SK-N-SH treated with all-trans-retinoic acid at 6 μM for 48 hours (cell line): ENCODE measurements around the gene FAM111A.

Experiments used
- ATAC-seq: fragments of 200-7000 bp; cut with Tn5 transposase; 3 replicates; pipeline ENCODE4 v1.9.1; 2020; ENCODE audit warnings: mild to moderate bottlenecking, moderate library complexity
- ARNTL ChIP-seq: fragments of 450-650 bp; formaldehyde crosslinking; IDR thresholded peaks from 2 replicates; pipeline ENCODE4 v1.5.0; 2020; ENCODE audit warnings: low read depth, mild to moderate bottlenecking, moderate library complexity, borderline replicate concordance
- BACH2 ChIP-seq: fragments of 250-450 bp; sonication (Bioruptor Pico); IDR thresholded peaks from 2 replicates; pipeline ENCODE4 v1.9.0; 2021; ENCODE audit warnings: mild to moderate bottlenecking, borderline replicate concordance
- CREB5 ChIP-seq: fragments of 250-450 bp; sonication (Bioruptor Pico); IDR thresholded peaks from 2 replicates; pipeline ENCODE4 v1.5.1; 2020; ENCODE audit warnings: low read depth, mild to moderate bottlenecking, moderate library complexity
- CSDC2 ChIP-seq: fragments of 250-450 bp; sonication (Bioruptor Pico); IDR thresholded peaks from 2 replicates; pipeline ENCODE4 v1.5.0; 2020; ENCODE audit warnings: mild to moderate bottlenecking, moderate library complexity
- ESRRG ChIP-seq: fragments of 250-450 bp; sonication (Bioruptor Pico); IDR thresholded peaks from 2 replicates; pipeline ENCODE4 v1.6.1; 2021; ENCODE audit warnings: mild to moderate bottlenecking
- GLIS3 ChIP-seq: fragments of 250-450 bp; sonication (Bioruptor Pico); IDR thresholded peaks from 2 replicates; pipeline ENCODE4 v1.5.0; 2020; ENCODE audit warnings: mild to moderate bottlenecking, moderate library complexity
- ISL1 ChIP-seq: fragments of 250-450 bp; sonication (Bioruptor Pico); IDR thresholded peaks from 2 replicates; pipeline ENCODE4 v2.1.2; 2022; ENCODE audit warnings: mild to moderate bottlenecking, moderate library complexity
- OSR1 ChIP-seq: fragments of 250-450 bp; sonication (Bioruptor Pico); IDR thresholded peaks from 2 replicates; pipeline ENCODE4 v1.8.0; 2022; ENCODE audit warnings: moderate library complexity, mild to moderate bottlenecking, inconsistent platforms
- PATZ1 ChIP-seq: fragments of 250-450 bp; sonication (Bioruptor Pico); IDR thresholded peaks from 2 replicates; pipeline ENCODE4 v1.8.0; 2020; ENCODE audit warnings: mild to moderate bottlenecking, moderate library complexity, borderline replicate concordance
- POU6F1 ChIP-seq: fragments of 250-450 bp; sonication (Bioruptor Pico); IDR thresholded peaks from 2 replicates; pipeline ENCODE4 v1.8.0; 2021; ENCODE audit warnings: low read depth, mild to moderate bottlenecking, moderate library complexity, borderline replicate concordance
- PPARA ChIP-seq: fragments of 250-450 bp; sonication (Bioruptor Pico); IDR thresholded peaks from 2 replicates; pipeline ENCODE4 v1.5.0; 2020; ENCODE audit warnings: mild to moderate bottlenecking, borderline replicate concordance
- RARB ChIP-seq: fragments of 250-450 bp; sonication (Bioruptor Pico); IDR thresholded peaks from 2 replicates; pipeline ENCODE4 v1.8.0; 2021; ENCODE audit warnings: mild to moderate bottlenecking, moderate library complexity
- SNAI2 ChIP-seq: fragments of 250-450 bp; sonication (Bioruptor Pico); IDR thresholded peaks from 2 replicates; pipeline ENCODE4 v1.5.0; 2020; ENCODE audit warnings: mild to moderate bottlenecking, moderate library complexity
- TCF4 ChIP-seq: fragments of 250-450 bp; sonication (Bioruptor Pico); IDR thresholded peaks from 2 replicates; pipeline ENCODE4 v1.8.0; 2021; ENCODE audit warnings: mild to moderate bottlenecking, moderate library complexity, borderline replicate concordance
- TOX ChIP-seq: fragments of 250-450 bp; sonication (Bioruptor Pico); IDR thresholded peaks from 2 replicates; pipeline ENCODE4 v1.8.0; 2021; ENCODE audit warnings: mild to moderate bottlenecking, moderate library complexity, borderline replicate concordance
- TSHZ2 ChIP-seq: fragments of 250-450 bp; sonication (Bioruptor Pico); IDR thresholded peaks from 2 replicates; pipeline ENCODE4 v1.5.0; 2020; ENCODE audit warnings: mild to moderate bottlenecking, moderate library complexity
- ZC3H10 ChIP-seq: fragments of 250-450 bp; sonication (Bioruptor Pico); IDR thresholded peaks from 2 replicates; pipeline ENCODE4 v1.5.1; 2021; ENCODE audit warnings: mild to moderate bottlenecking, moderate library complexity
- ZFP3 ChIP-seq: fragments of 250-450 bp; sonication (Bioruptor Pico); IDR thresholded peaks from 2 replicates; pipeline ENCODE4 v1.5.0; 2020; ENCODE audit warnings: mild to moderate bottlenecking, moderate library complexity
- ZFP30 ChIP-seq: fragments of 450-650 bp; formaldehyde crosslinking; IDR thresholded peaks from 2 replicates; pipeline ENCODE4 v1.5.0; 2022; ENCODE audit warnings: mild to moderate bottlenecking, moderate library complexity
- ZNF565 ChIP-seq: fragments of 450-650 bp; formaldehyde crosslinking; conservative IDR thresholded peaks from 2 replicates; pipeline ENCODE4 v1.5.0; 2020; ENCODE audit warnings: low read depth, mild to moderate bottlenecking, moderate library complexity
- ZNF70 ChIP-seq: fragments of 450-650 bp; formaldehyde crosslinking; IDR thresholded peaks from 2 replicates; pipeline ENCODE4 v1.5.0; 2020; ENCODE audit warnings: mild to moderate bottlenecking, moderate library complexity
- ZNF8 ChIP-seq: fragments of 450-650 bp; formaldehyde crosslinking; IDR thresholded peaks from 2 replicates; pipeline ENCODE4 v1.5.0; 2020; ENCODE audit warnings: mild to moderate bottlenecking, moderate library complexity

FAM111A gene

GRCh38 chr11:59187035-59187434 is 44.4 kb downstream of the FAM111A start:
- TF ChIP-seq TCF4 (CRISPR knock-in tag) = no peak
- TF ChIP-seq ESRRG (CRISPR knock-in tag) = no peak
- no peak for TF ChIP-seq GLIS3 (CRISPR knock-in tag)
- TF ChIP-seq RARB = no peak
- TF ChIP-seq ZNF70 = no peak
- TF ChIP-seq PPARA (CRISPR knock-in tag) = no peak
- TF ChIP-seq OSR1 = no peak
- TF ChIP-seq ISL1 (CRISPR knock-in tag) = no peak
- TF ChIP-seq ZNF565 = no peak
- no peak for TF ChIP-seq ZNF8
- no peak for TF ChIP-seq POU6F1 (CRISPR knock-in tag)
- no peak for TF ChIP-seq CSDC2 (CRISPR knock-in tag)
- no peak for TF ChIP-seq SNAI2
- TF ChIP-seq ZFP30 (CRISPR knock-in tag) = no peak
- TF ChIP-seq ZFP3 (CRISPR knock-in tag) = no peak
- TF ChIP-seq ZC3H10 (CRISPR knock-in tag) = no peak
- no peak for TF ChIP-seq ARNTL
- TF ChIP-seq BACH2 = no peak
- TF ChIP-seq CREB5 (CRISPR knock-in tag) = no peak
- TF ChIP-seq PATZ1 = no peak
- ATAC-seq = no peak

- no peak for ATAC-seq
- no peak for TF ChIP-seq TOX (CRISPR knock-in tag)
- TF ChIP-seq ESRRG (CRISPR knock-in tag) = no peak
- TF ChIP-seq ZNF565 = no peak
- TF ChIP-seq POU6F1 (CRISPR knock-in tag) = no peak
- TF ChIP-seq ZFP3 (CRISPR knock-in tag) = no peak
- no peak for TF ChIP-seq OSR1
- TF ChIP-seq GLIS3 (CRISPR knock-in tag) = no peak
- TF ChIP-seq RARB = no peak
- TF ChIP-seq TSHZ2 (CRISPR knock-in tag) = no peak
- TF ChIP-seq CREB5 (CRISPR knock-in tag) = no peak
- TF ChIP-seq ZNF8 = no peak
- no peak for TF ChIP-seq SNAI2
Measured at GRCh38 chr11:59187587-59187986, 44.9 kb downstream of the FAM111A start.
